ENCODE results near the gene PKN3.
A peak's percentile ranks its signal among the peaks of the same experiment; 100 is the strongest.

Gene PKN3

GRCh38 chr9:128720841-128721486, 18.7 kb downstream of the PKN3 start:
- Histone ChIP-seq H3K27me3 (ENCODE audit: low read depth, low read length) (no peaks in the 10 kb centered on the region), H3K4me3 (ENCODE audit: low read depth in 1 of 2, low read length in 2 of 2) (no peak overlapping the region), H3K27ac (ENCODE audit: low read length) (no peak overlapping the region), H3K4me1 (ENCODE audit: control insufficient read depth in 1 of 2, insufficient read depth in 2 of 2, low read length in 2 of 2) (peaks cover 11 to 17% of the 10 kb centered on the region in 2 donors), H3K36me3 (ENCODE audit: control insufficient read depth in 1 of 2, insufficient read depth in 2 of 2, low read length in 2 of 2) (no peaks in the 10 kb centered on the region), H3K9me3 (ENCODE audit: control insufficient read depth in 1 of 2, low read length in 2 of 2) (no peaks in the 10 kb centered on the region)

DNA sequence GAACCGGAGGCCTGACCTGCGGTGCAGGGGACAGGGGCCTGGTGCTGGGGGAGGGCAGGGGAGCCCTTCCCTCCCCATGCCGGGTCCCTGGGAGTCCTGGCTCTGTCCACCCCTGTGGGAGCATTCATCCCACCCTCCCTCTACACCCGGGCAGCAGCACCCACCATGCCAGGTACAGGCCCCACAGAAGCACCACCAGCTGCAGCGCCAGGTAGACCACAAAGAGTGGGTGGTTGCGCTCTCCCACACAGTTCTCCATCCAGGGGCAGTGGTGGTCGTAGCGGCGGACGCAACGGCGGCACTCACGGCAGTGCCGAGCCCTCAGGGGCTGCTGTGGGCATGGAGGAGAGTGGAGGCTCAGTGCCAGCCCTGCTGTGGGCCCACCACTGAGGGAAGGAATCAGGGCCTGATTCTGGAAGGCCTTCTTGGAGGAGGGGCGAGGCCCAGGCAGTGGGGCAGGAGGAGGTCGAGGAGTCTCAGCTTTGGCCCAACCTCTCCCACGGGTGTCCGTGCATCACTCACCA, 19.2 kb downstream of the PKN3 start:
- Histone ChIP-seq H3K27me3 (ENCODE audit: low read depth, low read length) (no peaks in the 10 kb centered on the region), H3K27ac (ENCODE audit: low read length) (no peak overlapping the region), H3K4me1 (ENCODE audit: control insufficient read depth in 1 of 2, insufficient read depth in 2 of 2, low read length in 2 of 2) (peaks cover 11 to 17% of the 10 kb centered on the region in 2 donors), H3K9me3 (ENCODE audit: control insufficient read depth in 1 of 2, low read length in 2 of 2) (no peaks in the 10 kb centered on the region), H3K4me3 (ENCODE audit: low read depth in 1 of 2, low read length in 2 of 2) (no peak overlapping the region), H3K36me3 (ENCODE audit: control insufficient read depth in 1 of 2, insufficient read depth in 2 of 2, low read length in 2 of 2) (no peaks in the 10 kb centered on the region)

DNA sequence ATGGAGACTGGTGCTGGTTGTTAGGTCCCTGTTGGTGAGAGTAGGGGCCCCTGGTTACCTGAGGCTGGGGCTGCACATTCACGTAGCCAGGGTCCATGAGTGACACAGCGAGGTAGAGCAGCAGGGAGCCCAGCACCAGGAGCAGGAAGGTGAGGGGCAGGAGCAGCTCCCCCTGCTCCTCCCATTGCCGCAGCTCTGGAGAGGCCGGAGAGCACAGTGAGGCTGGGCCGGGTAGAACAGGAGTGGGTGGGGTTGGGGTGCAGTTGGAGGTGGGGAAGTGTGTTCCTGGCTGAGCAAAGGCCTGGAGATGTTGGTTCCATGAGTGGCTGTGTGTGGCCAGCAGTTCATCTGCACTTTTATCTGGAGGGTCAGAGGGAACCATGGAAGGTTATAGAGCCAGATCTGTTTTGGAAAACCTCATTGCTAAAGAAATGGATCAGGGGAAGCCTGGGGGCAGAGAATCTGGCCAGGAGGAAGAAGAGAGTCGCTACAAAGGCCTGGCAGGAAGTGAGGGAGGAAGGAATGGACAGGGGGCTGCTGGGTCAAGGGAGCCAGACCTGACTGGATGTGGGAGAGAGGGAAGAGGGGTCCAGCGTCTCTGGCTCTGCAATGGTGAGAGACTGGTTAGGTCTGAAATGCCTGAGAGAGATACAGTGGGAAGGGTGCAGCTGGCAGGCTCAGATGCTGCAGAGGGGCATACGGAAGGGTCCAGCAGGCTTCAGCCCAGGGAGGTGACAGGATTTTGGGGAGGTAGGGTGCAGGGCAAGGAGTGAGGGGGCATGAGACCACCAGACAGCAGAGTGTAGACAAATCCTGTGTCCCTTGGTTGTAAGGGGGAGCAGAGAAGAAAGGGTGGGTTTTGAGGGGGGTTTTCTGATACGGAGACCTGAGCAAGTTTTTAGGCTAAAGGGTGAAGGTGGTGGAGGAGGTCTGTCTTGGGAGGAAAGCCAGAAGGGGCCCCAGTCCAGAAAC, 20.4 kb downstream of the PKN3 start:
- Histone ChIP-seq H3K27me3 (ENCODE audit: low read depth, low read length) (no peaks in the 10 kb centered on the region), H3K4me1 (ENCODE audit: control insufficient read depth in 1 of 2, insufficient read depth in 2 of 2, low read length in 2 of 2) (peaks cover 11 to 17% of the 10 kb centered on the region in 2 donors), H3K36me3 (ENCODE audit: control insufficient read depth in 1 of 2, insufficient read depth in 2 of 2, low read length in 2 of 2) (no peaks in the 10 kb centered on the region), H3K9me3 (ENCODE audit: control insufficient read depth in 1 of 2, low read length in 2 of 2) (no peaks in the 10 kb centered on the region), H3K27ac (ENCODE audit: low read length) (peak overlapping the region; percentile 74), H3K4me3 (ENCODE audit: low read depth in 1 of 2, low read length in 2 of 2) (peak overlapping the region in 1 of 2 donors; percentile 83)

- Histone ChIP-seq H3K4me3 (ENCODE audit: low read depth in 1 of 2, low read length in 2 of 2) (peak overlapping the region; percentile 83 to 89), H3K9me3 (ENCODE audit: control insufficient read depth in 1 of 2, low read length in 2 of 2) (no peaks in the 10 kb centered on the region), H3K36me3 (ENCODE audit: control insufficient read depth in 1 of 2, insufficient read depth in 2 of 2, low read length in 2 of 2) (no peaks in the 10 kb centered on the region), H3K27me3 (ENCODE audit: low read depth, low read length) (no peaks in the 10 kb centered on the region), H3K27ac (ENCODE audit: low read length) (peak overlapping the region; percentile 74), H3K4me1 (ENCODE audit: control insufficient read depth in 1 of 2, insufficient read depth in 2 of 2, low read length in 2 of 2) (peaks cover 11 to 17% of the 10 kb centered on the region in 2 donors)
Measured at GRCh38 chr9:128723352-128723865, 21.1 kb downstream of the PKN3 start.

GRCh38 chr9:128723866-128724743, 21.8 kb downstream of the PKN3 start, which contains the start of gene ZDHHC12:
TSS of gene ZDHHC12 (minus strand) at chr9:128724127. CDS start at chr9:128724093, 34 bp downstream.
- H3K27me3 ChIP-seq (ENCODE audit: low read depth, low read length) = no peaks in the 10 kb centered on the region
- peak within 1 kb of the TSS; percentile 74 for H3K27ac ChIP-seq (ENCODE audit: low read length)

GRCh38 chr9:128724744-128725211, 22.5 kb downstream of the PKN3 start:
- H3K27ac ChIP-seq (ENCODE audit: low read length) = peak overlapping the region; percentile 31
- no peaks in the 10 kb centered on the region for H3K36me3 ChIP-seq (ENCODE audit: control insufficient read depth in 1 of 2, insufficient read depth in 2 of 2, low read length in 2 of 2)
- H3K4me1 ChIP-seq (ENCODE audit: control insufficient read depth in 1 of 2, insufficient read depth in 2 of 2, low read length in 2 of 2) = peaks cover 11 to 17% of the 10 kb centered on the region in 2 donors
- H3K27me3 ChIP-seq (ENCODE audit: low read depth, low read length) = no peaks in the 10 kb centered on the region
- peak overlapping the region; percentile 83 to 89 for H3K4me3 ChIP-seq (ENCODE audit: low read depth in 1 of 2, low read length in 2 of 2)
- H3K9me3 ChIP-seq (ENCODE audit: control insufficient read depth in 1 of 2, low read length in 2 of 2) = no peaks in the 10 kb centered on the region

More at GRCh38 chr9:128723866-128724743, 21.8 kb downstream of the PKN3 start, which contains the start of gene ZDHHC12:
- Histone ChIP-seq H3K9me3 (ENCODE audit: control insufficient read depth in 1 of 2, low read length in 2 of 2) (no peaks in the 10 kb centered on the region), H3K4me3 (ENCODE audit: low read depth in 1 of 2, low read length in 2 of 2) (peak within 1 kb of the TSS; percentile 83 to 89), H3K4me1 (ENCODE audit: control insufficient read depth in 1 of 2, insufficient read depth in 2 of 2, low read length in 2 of 2) (peaks cover 11 to 17% of the 10 kb centered on the region in 2 donors), H3K36me3 (ENCODE audit: control insufficient read depth in 1 of 2, insufficient read depth in 2 of 2, low read length in 2 of 2) (no peaks in the 10 kb centered on the region)

DNA sequence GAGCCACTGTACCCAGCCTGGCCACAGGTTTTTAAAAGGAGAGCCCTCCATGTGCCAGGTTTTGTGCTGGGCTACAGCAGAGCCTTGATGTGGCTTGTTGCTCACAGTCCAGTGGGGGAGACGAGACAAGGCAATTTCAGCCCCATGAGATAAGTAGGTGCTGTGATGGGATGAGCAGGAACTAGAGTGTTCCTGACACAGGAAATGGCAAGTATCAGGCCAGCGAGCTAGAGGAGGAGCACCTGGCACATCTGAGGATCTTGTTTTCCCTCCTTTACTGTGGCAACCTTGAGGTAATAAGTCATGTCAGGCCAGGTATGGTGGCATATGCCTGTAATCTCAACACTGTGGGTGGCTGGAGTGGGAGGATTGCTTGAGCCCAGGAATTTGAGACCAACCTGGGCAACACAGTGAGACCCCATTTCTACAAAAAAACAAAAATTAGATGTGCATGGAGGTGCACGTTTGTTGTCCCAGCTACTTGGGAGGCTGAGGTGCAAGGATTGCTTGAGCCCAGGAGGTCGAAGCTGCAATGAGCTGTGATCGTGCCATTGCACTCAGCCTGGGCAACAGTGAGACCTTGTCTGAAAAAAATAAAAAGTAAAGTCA, 25.4 kb downstream of the PKN3 start:
- H3K27ac ChIP-seq (ENCODE audit: low read length) = no peak overlapping the region
- no peaks in the 10 kb centered on the region for H3K27me3 ChIP-seq (ENCODE audit: low read depth, low read length)
- no peak overlapping the region for H3K4me3 ChIP-seq (ENCODE audit: low read depth in 1 of 2, low read length in 2 of 2)
- H3K4me1 ChIP-seq (ENCODE audit: control insufficient read depth in 1 of 2, insufficient read depth in 2 of 2, low read length in 2 of 2) = peaks cover 11 to 17% of the 10 kb centered on the region in 2 donors
- peaks cover under 1 to 20% of the 10 kb centered on the region in 2 donors for H3K36me3 ChIP-seq (ENCODE audit: control insufficient read depth in 1 of 2, insufficient read depth in 2 of 2, low read length in 2 of 2)
- no peaks in the 10 kb centered on the region for H3K9me3 ChIP-seq (ENCODE audit: control insufficient read depth in 1 of 2, low read length in 2 of 2)

- Histone ChIP-seq H3K4me1 (ENCODE audit: control insufficient read depth in 1 of 2, insufficient read depth in 2 of 2, low read length in 2 of 2) (peaks cover 8 to 13% of the 10 kb centered on the region in 2 donors), H3K4me3 (ENCODE audit: low read depth in 1 of 2, low read length in 2 of 2) (no peak overlapping the region), H3K36me3 (ENCODE audit: control insufficient read depth in 1 of 2, insufficient read depth in 2 of 2, low read length in 2 of 2) (peaks cover 3 to 22% of the 10 kb centered on the region in 2 donors), H3K27me3 (ENCODE audit: low read depth, low read length) (no peaks in the 10 kb centered on the region), H3K27ac (ENCODE audit: low read length) (no peak overlapping the region), H3K9me3 (ENCODE audit: control insufficient read depth in 1 of 2, low read length in 2 of 2) (no peaks in the 10 kb centered on the region)
Measured at GRCh38 chr9:128728298-128728697, 26.0 kb downstream of the PKN3 start.

DNA sequence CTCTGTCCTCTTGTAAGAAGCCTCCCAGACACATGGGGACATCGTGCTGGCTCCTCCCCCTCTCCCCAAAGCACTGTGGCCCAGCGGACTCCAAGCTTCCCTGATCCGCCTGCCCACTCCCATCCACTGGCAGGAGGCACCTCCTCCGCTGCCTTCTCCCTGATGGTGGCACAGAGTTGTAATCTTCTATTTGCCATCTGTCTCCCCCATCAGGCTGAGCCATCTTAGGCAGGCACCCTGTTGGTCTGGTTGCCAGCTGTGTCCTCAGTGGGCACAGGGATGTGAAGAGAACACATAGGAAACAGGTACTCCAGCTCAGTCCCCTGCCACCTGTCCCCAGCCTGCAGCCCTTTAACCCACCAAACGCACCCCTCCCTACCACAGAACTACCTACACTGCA, 27.0 kb downstream of the PKN3 start:
- H3K27ac ChIP-seq (ENCODE audit: low read length) = no peak overlapping the region
- H3K4me3 ChIP-seq (ENCODE audit: low read depth in 1 of 2, low read length in 2 of 2) = no peak overlapping the region
- H3K36me3 ChIP-seq (ENCODE audit: control insufficient read depth in 1 of 2, insufficient read depth in 2 of 2, low read length in 2 of 2) = peaks cover 3 to 22% of the 10 kb centered on the region in 2 donors
- no peaks in the 10 kb centered on the region for H3K9me3 ChIP-seq (ENCODE audit: control insufficient read depth in 1 of 2, low read length in 2 of 2)
- no peaks in the 10 kb centered on the region for H3K27me3 ChIP-seq (ENCODE audit: low read depth, low read length)
- peaks cover 7 to 9% of the 10 kb centered on the region in 2 donors for H3K4me1 ChIP-seq (ENCODE audit: control insufficient read depth in 1 of 2, insufficient read depth in 2 of 2, low read length in 2 of 2)

All from muscle layer of duodenum (tissue), 2 donors.